Spleen (tissue), 11 donors: ENCODE data around the gene ZNF397. TPM values are rescaled to one million over a fixed set of nuclear protein-coding genes. Genes with fewer than 3 reads are reported as not detected.

ENCODE experiments used
- DNase-seq: peaks from one replicate; pipeline ENCODE4 v3.0.0-alpha.2; 2020
- H3K27ac ChIP-seq, 8 donors: fragments of 200-600 bp; sonication (generic) in 7 of 8; 1 replicate in 4 of 8; 2 replicates in 4 of 8; pipeline versions ENCODE4 v1.5.0 to v1.8.0; 2016 to 2021; ENCODE audit warnings: inconsistent platforms in 4 of 8, mild to moderate bottlenecking in 4 of 8, moderate library complexity in 1 of 8
- H3K27me3 ChIP-seq, 7 donors: fragments of 200-600 bp; sonication (generic) in 6 of 7; replicated peaks in 1 of 7; 1 replicate in 4 of 7; 2 replicates in 3 of 7; pipeline versions ENCODE4 v1.5.0 to v1.8.0; 2016 to 2021; ENCODE audit warnings: inconsistent platforms in 3 of 7, mild to moderate bottlenecking in 1 of 7
- H3K36me3 ChIP-seq, 6 donors: fragments of 200-600 bp; sonication (generic) in 5 of 6; 1 replicate in 4 of 6; 2 replicates in 2 of 6; pipeline versions ENCODE4 v1.5.0 to v1.8.0; 2016 to 2021; ENCODE audit warnings: inconsistent platforms in 2 of 6
- H3K4me1 ChIP-seq, 6 donors: fragments of 200-600 bp; sonication (generic) in 5 of 6; 1 replicate in 3 of 6; 2 replicates in 3 of 6; pipeline versions ENCODE4 v1.5.0 to v1.8.0; 2016 to 2021; ENCODE audit warnings: inconsistent platforms in 3 of 6
- H3K4me3 ChIP-seq, 8 donors: fragments of 200-600 bp; sonication (generic) in 7 of 8; 1 replicate in 4 of 8; 2 replicates in 4 of 8; pipeline versions ENCODE4 v1.5.0 to v1.8.0; 2016 to 2021; ENCODE audit warnings: inconsistent platforms in 4 of 8, mild to moderate bottlenecking in 4 of 8, moderate library complexity in 2 of 8
- H3K9me3 ChIP-seq, 8 donors: fragments of 200-600 bp; sonication (generic) in 7 of 8; 1 replicate in 4 of 8; 2 replicates in 4 of 8; pipeline versions ENCODE4 v1.5.0 to v1.8.0; 2016 to 2021; ENCODE audit warnings: inconsistent platforms in 4 of 8
- POLR2A ChIP-seq, 3 donors: fragments of 450-650 bp; IDR thresholded peaks; one replicate each; pipeline ENCODE4 v1.5.1; 2017; ENCODE audit warnings: antibody characterized with exemption in 3 of 3, mild to moderate bottlenecking in 1 of 3
- POLR2AphosphoS5 ChIP-seq, 3 donors: sonication (generic); formaldehyde crosslinking; IDR thresholded peaks; one replicate each; pipeline ENCODE4 v1.5.1; 2017; ENCODE audit warnings: antibody characterized with exemption in 3 of 3
- WGBS, 5 donors: extraction: QIAGEN DNeasy Blood & Tissue Kit in 3 of 5; methylation state at CpG; one replicate each; pipeline versions ENCODE4 v1.1.5 to v1.1.7; 2013 to 2018; 5-methylcytosine and 5-hydroxymethylcytosine counted together
- intact Hi-C: fragments of 100-400 bp; cut with DNase I; formaldehyde crosslinking; loops from one replicate; pipeline ENCODE4 v1.15.0; 2023; ENCODE audit warnings: low total_unique reads
- polyA plus RNA-seq, 3 donors: library from polyadenylated mRNA; stranded (reverse); fragments of 200-250 nt; gene quantifications; one replicate each; pipeline ENCODE4 v1.2.1, GENCODE V29; 2013
- total RNA-seq, 7 donors: library from RNA; depleted of rRNA in 3 of 7; stranded (reverse); fragments of >200 nt in 3 of 7; fragmentation: NEBNext Ultra II Directional in 4 of 7; extraction: Animal tissue kit (Norgen Biotek cat#: 25700) in 4 of 7; gene quantifications; one replicate each; pipeline versions ENCODE4 v1.1.0 to v1.2.1, GENCODE V29; 2016 to 2021
- TF ChIP-seq, protein P1 (sequence below), 11 experiments: fragments of 200-600 bp in 7 of 11; fragments of 450-650 bp in 4 of 11; sonication (generic) in 4 of 11; IDR thresholded peaks in 8 of 11; conservative IDR thresholded peaks in 3 of 11; 1 replicate in 7 of 11; 2 replicates in 4 of 11; pipeline versions ENCODE4 v1.4.0 to v1.8.0; 2016 to 2021; ENCODE audit warnings: antibody characterized with exemption in 11 of 11, inconsistent platforms in 4 of 11, mild to moderate bottlenecking in 1 of 11
- donor health status: healthy with polysubstance abuse.
- donor health status: DM: no; HTN: no; CAD: no; lungs with moderate emphysema.
- donor health status: DM: no; HTN: no; CAD: no.
- donor health status: Bipolar disorder and iron deficiency.
- donor health status: healthy.
- donor health status: DM: no; HTN: no; CAD: no.
- donor health status: DM: yes; HTN: yes; CAD: no.

ZNF397 gene
- total and polyA plus RNA-seq, 10 donors = 10.3 to 50.7 (median 32.2) TPM

DNA sequence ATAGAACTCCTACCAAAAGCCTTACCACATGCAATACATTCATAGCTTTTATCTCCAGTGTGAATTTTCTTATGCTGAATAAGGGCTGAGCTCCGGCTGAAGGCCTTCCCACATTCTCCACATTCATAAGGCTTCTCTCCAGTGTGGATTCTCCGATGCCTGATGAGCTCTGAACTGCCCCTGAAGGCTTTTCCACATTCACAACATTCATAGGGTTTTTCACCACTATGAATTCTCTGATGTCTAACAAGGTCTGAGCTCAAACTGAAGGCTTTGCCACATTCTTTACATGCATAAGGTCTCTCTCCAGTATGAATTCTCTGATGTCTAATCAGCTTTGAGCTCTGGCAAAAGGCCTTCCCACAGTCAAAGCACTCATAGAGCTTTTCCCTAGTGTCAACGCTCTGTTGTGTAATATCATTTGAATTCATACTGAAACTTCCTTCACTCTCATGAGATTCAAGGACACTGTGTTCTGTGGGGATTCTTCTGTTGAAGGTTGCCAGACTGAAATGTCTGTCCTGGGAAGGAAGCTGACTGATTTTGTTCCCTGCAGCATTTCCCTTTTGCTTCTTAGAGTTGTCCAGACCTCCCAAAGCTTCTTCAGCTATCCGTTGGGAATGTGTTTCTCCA is 12.9 kb downstream of the ZNF397 start:
- 84 to 89% (median 87%) methylated on average over 4 of the region's 4 CpGs for WGBS, 5 donors
- no peak overlapping the region for H3K27ac ChIP-seq
- no peak for DNase-seq
- H3K36me3 ChIP-seq = peaks cover 0 to 91% (median 21%) of the 10 kb centered on the region in 6 donors
- TF ChIP-seq, protein P1, sequence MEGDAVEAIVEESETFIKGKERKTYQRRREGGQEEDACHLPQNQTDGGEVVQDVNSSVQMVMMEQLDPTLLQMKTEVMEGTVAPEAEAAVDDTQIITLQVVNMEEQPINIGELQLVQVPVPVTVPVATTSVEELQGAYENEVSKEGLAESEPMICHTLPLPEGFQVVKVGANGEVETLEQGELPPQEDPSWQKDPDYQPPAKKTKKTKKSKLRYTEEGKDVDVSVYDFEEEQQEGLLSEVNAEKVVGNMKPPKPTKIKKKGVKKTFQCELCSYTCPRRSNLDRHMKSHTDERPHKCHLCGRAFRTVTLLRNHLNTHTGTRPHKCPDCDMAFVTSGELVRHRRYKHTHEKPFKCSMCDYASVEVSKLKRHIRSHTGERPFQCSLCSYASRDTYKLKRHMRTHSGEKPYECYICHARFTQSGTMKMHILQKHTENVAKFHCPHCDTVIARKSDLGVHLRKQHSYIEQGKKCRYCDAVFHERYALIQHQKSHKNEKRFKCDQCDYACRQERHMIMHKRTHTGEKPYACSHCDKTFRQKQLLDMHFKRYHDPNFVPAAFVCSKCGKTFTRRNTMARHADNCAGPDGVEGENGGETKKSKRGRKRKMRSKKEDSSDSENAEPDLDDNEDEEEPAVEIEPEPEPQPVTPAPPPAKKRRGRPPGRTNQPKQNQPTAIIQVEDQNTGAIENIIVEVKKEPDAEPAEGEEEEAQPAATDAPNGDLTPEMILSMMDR (IDR thresholded peaks at IDR 0.05 in 8 of 11, conservative IDR thresholded peaks at IDR 0.05 in 3 of 11) = no peak
- no peak for TF ChIP-seq POLR2A (IDR thresholded peaks at IDR 0.05)
- TF ChIP-seq POLR2AphosphoS5 (IDR thresholded peaks at IDR 0.05) = no peak
- intact Hi-C loops = no loop called here
- H3K4me3 ChIP-seq = no peak overlapping the region
- no peaks in the 10 kb centered on the region for H3K27me3 ChIP-seq
- H3K9me3 ChIP-seq = peaks cover 7 to 62% (median 36%) of the 10 kb centered on the region in 8 donors
- H3K4me1 ChIP-seq = no peaks in the 10 kb centered on the region

- Histone ChIP-seq H3K27ac (no peak overlapping the region), H3K4me3 (no peak overlapping the region), H3K36me3 (peaks cover 0 to 92% (median 15%) of the 10 kb centered on the region in 6 donors), H3K9me3 (peaks cover 7 to 47% (median 31%) of the 10 kb centered on the region in 8 donors), H3K27me3 (no peaks in the 10 kb centered on the region), H3K4me1 (no peaks in the 10 kb centered on the region)
- no peak for TF ChIP-seq POLR2A (IDR thresholded peaks at IDR 0.05)
- no peak for TF ChIP-seq POLR2AphosphoS5 (IDR thresholded peaks at IDR 0.05)
- TF ChIP-seq, protein P1 (IDR thresholded peaks at IDR 0.05 in 8 of 11, conservative IDR thresholded peaks at IDR 0.05 in 3 of 11) = no peak
- intact Hi-C loops = no loop called here
- WGBS, 5 donors = 87 to 98% (median 92%) methylated on average over 3 of the region's 3 CpGs
- DNase-seq = no peak
Observed at GRCh38 chr18:35256947-35257346, 16.1 kb downstream of the ZNF397 start.

- peaks cover 0 to 24% (median 13%) of the 10 kb centered on the region in 6 donors for H3K4me1 ChIP-seq
- no peak overlapping the region for H3K27ac ChIP-seq
- TF ChIP-seq POLR2A (IDR thresholded peaks at IDR 0.05) (no peak), POLR2AphosphoS5 (IDR thresholded peaks at IDR 0.05) (no peak)
- TF ChIP-seq, protein P1 (IDR thresholded peaks at IDR 0.05 in 8 of 11, conservative IDR thresholded peaks at IDR 0.05 in 3 of 11) = no peak
- no peaks in the 10 kb centered on the region for H3K27me3 ChIP-seq
- no peak for DNase-seq
- 84 to 95% (median 91%) methylated on average over 2 of the region's 2 CpGs for WGBS, 5 donors
- H3K36me3 ChIP-seq = peaks cover 0 to 48% (median 9%) of the 10 kb centered on the region in 6 donors
- intact Hi-C loops = no loop called here
- H3K9me3 ChIP-seq = peaks cover 0 to 12% (median 0%) of the 10 kb centered on the region in 8 donors
- no peak overlapping the region for H3K4me3 ChIP-seq
Observed at GRCh38 chr18:35264409-35264808, 23.6 kb downstream of the ZNF397 start.

DNA sequence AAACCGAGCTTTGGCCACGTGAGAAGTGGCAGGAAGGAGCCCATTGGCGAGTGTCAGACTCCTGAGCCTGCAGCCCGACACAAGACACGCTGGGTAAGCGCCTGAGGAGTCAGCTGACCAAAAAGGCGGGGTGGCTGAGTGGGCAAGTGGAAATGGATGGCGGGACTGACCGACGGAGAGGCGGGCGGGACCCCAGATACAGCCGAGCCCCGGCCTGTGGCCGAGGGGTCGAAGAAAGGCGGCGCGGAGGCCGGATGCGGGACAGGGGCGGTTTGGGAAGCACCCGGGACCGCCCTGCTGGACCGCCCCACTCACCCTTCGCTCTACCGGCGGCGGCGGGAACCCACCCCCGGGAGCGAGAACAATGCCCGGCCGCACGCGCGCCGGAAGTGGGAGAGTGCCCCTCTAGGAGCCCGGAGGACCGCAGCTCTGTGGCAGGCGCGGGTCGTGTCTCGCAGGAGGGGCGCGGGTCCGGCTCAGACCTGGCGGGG is 26.4 kb downstream of the ZNF397 start:
- Histone ChIP-seq H3K27ac (peak overlapping the region; percentile 85 to 92 (median 87)), H3K36me3 (peaks cover 0 to 22% (median 6%) of the 10 kb centered on the region in 6 donors), H3K9me3 (peaks cover 0 to 27% (median 9%) of the 10 kb centered on the region in 8 donors), H3K4me1 (peaks cover 0 to 25% (median 13%) of the 10 kb centered on the region in 6 donors), H3K4me3 (peak overlapping the region; percentile 50 to 86 (median 60)), H3K27me3 (no peaks in the 10 kb centered on the region)
- DNase-seq = peak; percentile 93
- intact Hi-C loops = no loop called here
- TF ChIP-seq, protein P1 (IDR thresholded peaks at IDR 0.05 in 8 of 11, conservative IDR thresholded peaks at IDR 0.05 in 3 of 11) = peak in 1 of 11 experiments; percentile 14
- TF ChIP-seq POLR2AphosphoS5 (IDR thresholded peaks at IDR 0.05) (peak; percentile 78 to 88 (median 85)), POLR2A (IDR thresholded peaks at IDR 0.05) (peak in 1 of 3 donors; percentile 17)
- WGBS, 5 donors = 0 to 9% (median 1%) methylated on average over 33 to 48 of the region's 48 CpGs
